Subcutaneous adipose tissue (tissue), 4 donors: Measurements from ENCODE around the gene SLIT3. TPM values are rescaled to one million over a fixed set of nuclear protein-coding genes. Genes with fewer than 3 reads are reported as not detected.

Experiments
- total RNA-seq, 4 donors: library from RNA; depleted of rRNA; stranded (reverse); fragments of >200 nt; gene quantifications; one replicate each; pipeline ENCODE4 v1.1.0, GENCODE V29; 2016
- TF ChIP-seq, protein P1 (sequence below): fragments of 450-650 bp; IDR thresholded peaks from one replicate; pipeline ENCODE4 v1.5.1; 2016; ENCODE audit warnings: low read depth, mild to moderate bottlenecking, control low read depth, antibody characterized with exemption, moderate library complexity

SLIT3 gene
- total RNA-seq, 4 donors from 2014 or later: 48.1 to 163 (median 83.2) TPM

GRCh38 chr5:168877132-168877892 lies 423.6 kb downstream of the SLIT3 start:
- TF ChIP-seq, protein P1, sequence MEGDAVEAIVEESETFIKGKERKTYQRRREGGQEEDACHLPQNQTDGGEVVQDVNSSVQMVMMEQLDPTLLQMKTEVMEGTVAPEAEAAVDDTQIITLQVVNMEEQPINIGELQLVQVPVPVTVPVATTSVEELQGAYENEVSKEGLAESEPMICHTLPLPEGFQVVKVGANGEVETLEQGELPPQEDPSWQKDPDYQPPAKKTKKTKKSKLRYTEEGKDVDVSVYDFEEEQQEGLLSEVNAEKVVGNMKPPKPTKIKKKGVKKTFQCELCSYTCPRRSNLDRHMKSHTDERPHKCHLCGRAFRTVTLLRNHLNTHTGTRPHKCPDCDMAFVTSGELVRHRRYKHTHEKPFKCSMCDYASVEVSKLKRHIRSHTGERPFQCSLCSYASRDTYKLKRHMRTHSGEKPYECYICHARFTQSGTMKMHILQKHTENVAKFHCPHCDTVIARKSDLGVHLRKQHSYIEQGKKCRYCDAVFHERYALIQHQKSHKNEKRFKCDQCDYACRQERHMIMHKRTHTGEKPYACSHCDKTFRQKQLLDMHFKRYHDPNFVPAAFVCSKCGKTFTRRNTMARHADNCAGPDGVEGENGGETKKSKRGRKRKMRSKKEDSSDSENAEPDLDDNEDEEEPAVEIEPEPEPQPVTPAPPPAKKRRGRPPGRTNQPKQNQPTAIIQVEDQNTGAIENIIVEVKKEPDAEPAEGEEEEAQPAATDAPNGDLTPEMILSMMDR: no peak

DNA sequence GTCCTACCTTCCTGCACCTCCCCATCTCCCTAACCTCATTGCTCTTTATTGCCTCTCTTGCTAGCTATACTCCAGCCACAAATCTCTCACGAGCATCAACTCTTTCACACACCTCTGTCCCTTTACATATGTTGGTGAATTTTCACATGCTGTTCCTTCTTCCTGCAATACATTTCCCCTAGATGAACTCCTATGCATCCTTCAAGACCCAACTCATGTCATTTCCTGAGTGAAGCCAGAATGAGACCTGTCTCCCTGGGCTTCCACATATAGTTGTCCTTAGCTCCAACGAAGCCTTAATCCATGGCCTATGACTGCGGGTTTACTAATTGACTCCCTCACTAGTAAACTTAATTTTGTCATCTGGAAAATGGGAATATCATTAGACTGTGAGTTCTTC lies 424.5 kb downstream of the SLIT3 start:
- TF ChIP-seq, protein P1: no peak

- TF ChIP-seq, protein P1: no peak
Observed at GRCh38 chr5:168875832-168876231, 425.1 kb downstream of the SLIT3 start.

GRCh38 chr5:168874713-168875380 lies 426.1 kb downstream of the SLIT3 start:
- TF ChIP-seq, protein P1: no peak

DNA sequence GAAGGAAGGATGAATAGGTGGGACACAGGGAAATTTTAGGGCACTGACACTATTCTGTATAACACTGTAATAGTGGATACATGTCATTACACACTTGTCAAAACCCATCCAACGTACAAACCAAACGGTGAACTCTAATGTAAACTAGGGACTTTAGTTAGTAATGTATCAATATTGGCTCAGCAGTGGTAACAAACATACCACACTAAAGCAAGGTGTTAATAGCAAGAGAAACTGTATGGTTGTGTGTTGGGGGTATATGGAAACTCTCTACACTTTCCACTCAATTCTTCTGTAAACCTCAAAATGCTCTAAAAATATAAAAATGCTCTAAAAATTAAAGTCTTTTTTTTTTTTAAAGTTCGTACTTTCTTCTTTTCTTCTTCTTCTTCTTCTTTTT lies 428.7 kb downstream of the SLIT3 start:
- TF ChIP-seq, protein P1: no peak

DNA sequence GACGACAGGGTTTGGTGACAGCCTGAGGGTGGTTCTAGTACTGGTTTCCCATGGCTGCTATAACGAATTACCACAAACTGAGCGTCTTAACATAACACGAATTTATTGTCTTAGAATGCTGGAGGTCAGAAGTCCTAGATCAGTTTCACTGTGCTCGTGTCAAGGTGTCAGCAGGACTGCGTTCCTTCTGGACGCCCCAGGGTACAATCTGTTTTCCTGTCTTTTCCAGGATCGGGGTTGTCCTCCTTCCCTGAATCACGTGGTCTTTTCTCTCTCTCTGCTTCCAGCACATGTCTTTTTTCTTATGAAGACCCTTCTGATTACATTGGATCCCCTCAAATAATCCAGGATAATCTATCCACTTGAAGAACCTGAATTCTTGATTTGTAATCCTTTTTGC lies 430.0 kb downstream of the SLIT3 start:
- TF ChIP-seq, protein P1: no peak

DNA sequence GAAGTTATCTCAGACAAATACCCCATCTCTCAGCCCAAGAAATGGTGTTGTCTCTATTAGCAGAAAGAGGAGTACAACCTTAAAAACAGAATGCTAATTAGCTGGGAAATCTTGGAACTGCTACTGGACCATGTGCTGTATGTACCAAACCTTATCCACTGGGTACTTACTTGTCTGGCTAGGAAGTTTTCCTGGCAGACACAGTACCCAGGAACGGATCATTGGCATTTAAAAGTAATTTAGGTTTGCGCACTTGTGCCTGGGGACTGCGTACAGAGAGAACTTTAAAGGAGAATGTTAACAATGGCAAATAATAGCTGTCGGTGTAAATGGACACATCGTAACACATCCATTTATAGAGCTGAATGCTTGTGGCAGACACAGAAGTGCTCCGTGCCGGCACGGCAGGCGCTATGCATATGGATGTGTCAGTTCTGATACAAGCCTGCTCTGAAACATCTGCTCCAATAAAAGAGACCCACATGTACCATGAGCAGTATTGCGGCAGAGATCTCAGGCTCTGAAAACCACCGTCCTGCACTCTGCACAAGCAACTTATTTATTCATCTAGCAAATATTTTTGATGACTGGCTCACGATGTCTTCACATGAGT lies 431.2 kb downstream of the SLIT3 start:
- TF ChIP-seq, protein P1: no peak
